Fibroblast of lung (primary cell): ENCODE data around the gene STAC. TPM values are rescaled to one million over a fixed set of nuclear protein-coding genes. Genes with fewer than 3 reads are reported as not detected.
"Not testable (repeated sequence)": the region's sequence is repeated elsewhere in the genome, so short reads cannot be mapped to it uniquely, and the experiment has no call there.

ENCODE experiments used
- DNase-seq, 2 donors: peaks; one replicate each; pipeline versions ENCODE4 v3.0.0 to v3.0.0-alpha.2; 2010; ENCODE audit warnings: low read depth in 2 of 2
- H2AFZ ChIP-seq: 2 replicates; pipeline ENCODE4 v1.5.1; 2012; ENCODE audit warnings: low read length, control low read depth, inconsistent platforms
- H3K27ac ChIP-seq: 2 replicates; pipeline ENCODE4 v1.5.1; 2011; ENCODE audit warnings: low read length, control low read depth; ENCODE audit not compliant: insufficient read depth
- H3K27me3 ChIP-seq: 2 replicates; pipeline ENCODE4 v1.5.1; 2011; ENCODE audit warnings: mild to moderate bottlenecking, low read length; ENCODE audit not compliant: control insufficient read depth, insufficient read depth
- H3K36me3 ChIP-seq: 2 replicates; pipeline ENCODE4 v1.5.1; 2011; ENCODE audit warnings: low read length; ENCODE audit not compliant: control insufficient read depth, insufficient read depth
- H3K4me1 ChIP-seq: 2 replicates; pipeline ENCODE4 v1.5.1; 2011; ENCODE audit warnings: low read length; ENCODE audit not compliant: control insufficient read depth, insufficient read depth; ENCODE audit errors: extremely low read depth
- H3K4me2 ChIP-seq: 2 replicates; pipeline ENCODE4 v1.5.1; 2011; ENCODE audit warnings: low read length, control low read depth; ENCODE audit not compliant: insufficient read depth; ENCODE audit errors: extremely low read depth
- H3K4me3 ChIP-seq, 4 experiments: fragments of 200-600 bp in 1 of 4; sonication (generic) in 1 of 4; replicated peaks in 1 of 4; 2 replicates each; pipeline ENCODE4 v1.5.1; 2011 to 2016; ENCODE audit warnings: low read length in 4 of 4, low read depth in 3 of 4, mild to moderate bottlenecking in 3 of 4, control low read depth in 2 of 4, inconsistent platforms in 1 of 4, mixed read lengths in 1 of 4; ENCODE audit not compliant: insufficient read depth in 1 of 4; ENCODE audit errors: control extremely low read depth in 1 of 4
- H3K79me2 ChIP-seq: 2 replicates; pipeline ENCODE4 v1.5.1; 2012; ENCODE audit warnings: mild to moderate bottlenecking, low read length, inconsistent platforms; ENCODE audit not compliant: control insufficient read depth, insufficient read depth
- H3K9ac ChIP-seq: 2 replicates; pipeline ENCODE4 v1.5.1; 2011; ENCODE audit warnings: mild to moderate bottlenecking, low read length, control low read depth; ENCODE audit not compliant: insufficient read depth
- H3K9me3 ChIP-seq: 2 replicates; pipeline ENCODE4 v1.5.1; 2012; ENCODE audit warnings: low read depth, low read length; ENCODE audit not compliant: control insufficient read depth, insufficient read depth
- H4K20me1 ChIP-seq: 2 replicates; pipeline ENCODE4 v1.5.1; 2011; ENCODE audit warnings: low read length; ENCODE audit not compliant: control insufficient read depth, insufficient read depth; ENCODE audit errors: extremely low read depth
- EZH2 ChIP-seq: IDR thresholded peaks from 2 replicates; pipeline ENCODE4 v1.5.1; 2012; ENCODE audit warnings: low read length, control low read depth, mild to moderate bottlenecking; ENCODE audit errors: missing control alignments
- polyA plus RNA-seq, 2 donors: library from polyadenylated mRNA; depleted of rRNA in 1 of 2; stranded (reverse) in 1 of 2; unstranded in 1 of 2; fragments of >200 nt; gene quantifications; 2 replicates each; pipeline ENCODE4 v1.2.1, GENCODE V29; 2011 to 2012; ENCODE audit warnings: missing spikeins in 1 of 2
- total RNA-seq: library from RNA; depleted of rRNA; stranded (reverse); fragments of >200 nt; gene quantifications from 2 replicates; pipeline ENCODE4 v1.2.1, GENCODE V29; 2014
- TF ChIP-seq, protein P1 (sequence below), 2 donors: IDR thresholded peaks in 1 of 2; conservative IDR thresholded peaks in 1 of 2; 1 replicate in 1 of 2; 2 replicates in 1 of 2; pipeline ENCODE4 v1.5.1; 2011 to 2012; ENCODE audit warnings: low read length in 2 of 2, control low read depth in 1 of 2, inconsistent platforms in 1 of 2, low read depth in 1 of 2, mild to moderate bottlenecking in 1 of 2

Gene STAC
- total and polyA plus RNA-seq, 2 donors (not counting 1 experiment from before 2014, with no cell fraction given): 6.8 to 7.4 TPM

- Histone ChIP-seq H3K79me2 (no peaks in the 10 kb centered on the region), H2AFZ (no peak overlapping the region), H3K4me2 (no peak overlapping the region), H3K4me1 (no peaks in the 10 kb centered on the region), H4K20me1 (no peaks in the 10 kb centered on the region), H3K27me3 (no peaks in the 10 kb centered on the region), H3K36me3 (no peaks in the 10 kb centered on the region), H3K9me3 (no peaks in the 10 kb centered on the region), H3K9ac (no peak overlapping the region), H3K27ac (no peak overlapping the region), H3K4me3 (no peak overlapping the region)
- TF ChIP-seq, protein P1, sequence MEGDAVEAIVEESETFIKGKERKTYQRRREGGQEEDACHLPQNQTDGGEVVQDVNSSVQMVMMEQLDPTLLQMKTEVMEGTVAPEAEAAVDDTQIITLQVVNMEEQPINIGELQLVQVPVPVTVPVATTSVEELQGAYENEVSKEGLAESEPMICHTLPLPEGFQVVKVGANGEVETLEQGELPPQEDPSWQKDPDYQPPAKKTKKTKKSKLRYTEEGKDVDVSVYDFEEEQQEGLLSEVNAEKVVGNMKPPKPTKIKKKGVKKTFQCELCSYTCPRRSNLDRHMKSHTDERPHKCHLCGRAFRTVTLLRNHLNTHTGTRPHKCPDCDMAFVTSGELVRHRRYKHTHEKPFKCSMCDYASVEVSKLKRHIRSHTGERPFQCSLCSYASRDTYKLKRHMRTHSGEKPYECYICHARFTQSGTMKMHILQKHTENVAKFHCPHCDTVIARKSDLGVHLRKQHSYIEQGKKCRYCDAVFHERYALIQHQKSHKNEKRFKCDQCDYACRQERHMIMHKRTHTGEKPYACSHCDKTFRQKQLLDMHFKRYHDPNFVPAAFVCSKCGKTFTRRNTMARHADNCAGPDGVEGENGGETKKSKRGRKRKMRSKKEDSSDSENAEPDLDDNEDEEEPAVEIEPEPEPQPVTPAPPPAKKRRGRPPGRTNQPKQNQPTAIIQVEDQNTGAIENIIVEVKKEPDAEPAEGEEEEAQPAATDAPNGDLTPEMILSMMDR (conservative IDR thresholded peaks at IDR 0.05 in 1 of 2, IDR thresholded peaks at IDR 0.05 in 1 of 2; ENCODE audit: low read depth in 1 of 2, low read length in 2 of 2): no peak
- TF ChIP-seq EZH2: no peak
- peak in 1 of 2 donors; percentile 89 for DNase-seq
These were observed 81.3 kb downstream of the STAC start for GRCh38 chr3:36461597-36461996.

- not testable (repeated sequence) for DNase-seq, H3K9ac ChIP-seq, H2AFZ ChIP-seq, H3K27me3 ChIP-seq, H3K4me3 ChIP-seq, H3K9me3 ChIP-seq, H3K36me3 ChIP-seq, H3K79me2 ChIP-seq, H3K27ac ChIP-seq, H3K4me1 ChIP-seq, H4K20me1 ChIP-seq, H3K4me2 ChIP-seq
These were observed 91.7 kb downstream of the STAC start for GRCh38 chr3:36472045-36472444.

DNA sequence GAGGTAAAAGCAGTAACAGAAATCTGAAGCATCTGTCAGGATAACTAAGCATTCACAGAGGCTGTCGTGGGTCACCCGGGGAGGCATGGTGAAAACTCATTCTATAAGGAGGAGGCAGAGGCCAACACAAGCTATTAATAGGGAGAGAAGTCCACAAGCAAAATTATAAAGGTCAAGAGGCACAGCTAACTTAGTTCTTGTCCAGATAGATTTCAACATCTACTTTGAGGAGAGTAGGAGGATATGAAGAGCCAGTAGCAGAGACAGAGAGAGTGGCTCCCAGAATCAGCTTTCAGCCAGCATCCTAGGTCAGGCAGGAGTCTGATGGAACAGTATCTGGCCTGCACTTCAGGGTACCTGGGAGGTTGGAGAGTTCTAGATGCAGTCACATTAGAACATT is 95.3 kb downstream of the STAC start:
- Histone ChIP-seq H3K4me1 (peaks cover 14% of the 10 kb centered on the region), H3K4me3 (no peak overlapping the region), H3K4me2 (no peak overlapping the region), H3K9ac (no peak overlapping the region), H2AFZ (no peak overlapping the region), H3K36me3 (no peaks in the 10 kb centered on the region), H3K9me3 (no peaks in the 10 kb centered on the region), H3K27me3 (no peaks in the 10 kb centered on the region), H3K79me2 (no peaks in the 10 kb centered on the region), H4K20me1 (no peaks in the 10 kb centered on the region), H3K27ac (no peak overlapping the region)
- DNase-seq: no peak
- TF ChIP-seq, protein P1 (conservative IDR thresholded peaks at IDR 0.05 in 1 of 2, IDR thresholded peaks at IDR 0.05 in 1 of 2; ENCODE audit: low read depth in 1 of 2, low read length in 2 of 2): no peak
- TF ChIP-seq EZH2: no peak
